Measurements from ENCODE around the gene MRGPRX2.

MRGPRX2 gene

DNA sequence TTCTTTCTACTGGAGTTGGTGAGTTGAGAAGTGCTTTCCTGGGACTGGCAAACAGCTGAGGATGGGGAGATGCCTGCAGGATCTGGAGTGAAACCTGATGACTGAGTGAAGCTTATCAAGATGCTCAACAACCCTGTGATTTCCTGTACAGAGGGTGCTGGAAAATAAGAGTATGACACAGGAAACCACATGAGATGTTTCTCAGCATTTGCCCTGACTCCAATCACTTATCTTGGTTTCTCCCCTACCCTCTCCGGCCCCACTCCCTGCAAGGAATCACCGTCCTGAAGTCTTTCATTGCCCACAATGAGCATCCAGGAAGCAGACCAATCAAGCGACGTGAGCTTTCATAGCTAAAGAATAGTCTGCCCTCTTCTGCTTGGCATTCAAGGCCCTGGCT lies at the start of gene MRGPRX2:
MRGPRX2 (minus strand) TSS at position 89 of the 400 bp plus-strand sequence. CDS start 4,315 bp downstream, outside the sequence.
- no peak for DNase-seq (ENCODE audit: low read depth in 2 of 3, low spot score in 2 of 3)

DNA sequence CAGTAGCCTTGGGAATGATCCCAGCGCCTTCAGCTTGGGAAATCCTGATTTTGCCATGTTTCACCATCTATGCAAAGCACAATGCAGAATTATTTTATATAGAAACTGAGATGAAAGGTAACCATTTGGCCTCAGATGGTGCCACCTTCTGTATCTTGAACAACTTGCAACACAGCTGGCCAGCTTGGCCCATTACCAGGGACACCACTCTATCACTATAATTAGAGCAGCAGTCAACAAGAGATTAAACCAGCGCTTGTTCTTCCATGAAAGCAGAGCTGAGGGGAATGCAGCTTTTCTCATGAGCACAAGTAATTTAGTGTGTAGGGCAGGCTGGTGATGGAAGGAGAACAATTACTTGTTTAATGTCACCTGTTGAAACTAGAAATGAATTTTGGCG lies 49.8 kb upstream of the MRGPRX2 start:
- no peak for DNase-seq (ENCODE audit: low read depth in 2 of 3, low spot score in 2 of 3)

DNA sequence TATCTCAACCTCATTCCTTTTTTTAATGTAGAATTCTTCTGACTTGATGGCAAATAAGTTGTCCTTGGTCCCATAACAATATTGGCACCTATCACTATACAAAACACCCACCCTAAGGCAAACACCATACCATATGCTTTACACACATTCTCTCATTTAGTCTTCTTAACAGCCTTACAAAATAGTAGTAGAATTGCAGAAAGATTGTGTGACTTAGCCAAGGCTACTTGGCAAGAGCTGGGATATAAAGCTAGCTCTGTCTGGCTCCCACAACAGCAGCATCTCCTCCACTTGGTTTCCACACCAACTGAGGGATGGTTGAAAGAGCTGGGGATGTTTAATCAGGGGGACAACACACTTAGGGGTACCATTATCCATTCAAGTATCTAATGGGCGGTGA lies 46.6 kb upstream of the MRGPRX2 start:
- DNase-seq (ENCODE audit: low read depth in 2 of 3, low spot score in 2 of 3), result no peak

DNA sequence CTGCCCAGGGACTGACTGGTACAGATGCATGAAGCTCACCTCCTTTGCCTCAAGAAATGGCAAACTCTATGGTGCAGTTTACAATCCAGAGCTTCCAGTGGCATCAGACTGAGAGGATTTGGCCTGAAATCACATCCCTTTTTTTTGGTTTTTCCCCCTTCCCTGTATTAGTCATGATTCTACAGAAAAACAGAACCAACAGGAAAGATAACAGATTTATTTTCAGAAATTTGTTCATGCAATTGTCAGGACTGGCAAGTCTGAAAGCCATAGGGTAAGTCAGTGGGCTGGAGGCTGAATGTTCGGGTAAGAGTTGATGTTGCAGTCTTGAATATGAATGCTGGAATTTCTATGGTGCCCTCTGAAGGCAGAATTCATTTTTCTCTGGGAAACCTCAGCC lies 44.5 kb upstream of the MRGPRX2 start:
- DNase-seq (ENCODE audit: low read depth in 2 of 3, low spot score in 2 of 3), result no peak

DNA sequence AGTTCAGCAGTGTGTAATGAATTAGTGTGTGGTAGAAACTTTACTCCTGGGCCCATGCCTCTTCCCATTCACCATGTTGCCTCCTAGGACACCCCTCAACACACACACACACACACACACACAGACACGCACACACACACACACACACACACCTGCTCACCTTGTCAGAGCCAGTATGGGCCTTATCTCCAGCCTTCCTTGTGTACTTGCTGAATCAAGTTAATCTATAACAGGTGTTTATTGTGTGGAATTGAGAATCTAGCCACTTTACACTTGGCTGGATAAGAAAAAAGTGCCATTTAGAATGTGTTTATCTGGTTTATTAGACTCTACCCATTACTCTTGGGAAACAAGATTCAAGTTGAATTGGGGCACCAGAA lies 42.0 kb upstream of the MRGPRX2 start:
- DNase-seq (ENCODE audit: low read depth in 2 of 3, low spot score in 2 of 3), result no peak

DNA sequence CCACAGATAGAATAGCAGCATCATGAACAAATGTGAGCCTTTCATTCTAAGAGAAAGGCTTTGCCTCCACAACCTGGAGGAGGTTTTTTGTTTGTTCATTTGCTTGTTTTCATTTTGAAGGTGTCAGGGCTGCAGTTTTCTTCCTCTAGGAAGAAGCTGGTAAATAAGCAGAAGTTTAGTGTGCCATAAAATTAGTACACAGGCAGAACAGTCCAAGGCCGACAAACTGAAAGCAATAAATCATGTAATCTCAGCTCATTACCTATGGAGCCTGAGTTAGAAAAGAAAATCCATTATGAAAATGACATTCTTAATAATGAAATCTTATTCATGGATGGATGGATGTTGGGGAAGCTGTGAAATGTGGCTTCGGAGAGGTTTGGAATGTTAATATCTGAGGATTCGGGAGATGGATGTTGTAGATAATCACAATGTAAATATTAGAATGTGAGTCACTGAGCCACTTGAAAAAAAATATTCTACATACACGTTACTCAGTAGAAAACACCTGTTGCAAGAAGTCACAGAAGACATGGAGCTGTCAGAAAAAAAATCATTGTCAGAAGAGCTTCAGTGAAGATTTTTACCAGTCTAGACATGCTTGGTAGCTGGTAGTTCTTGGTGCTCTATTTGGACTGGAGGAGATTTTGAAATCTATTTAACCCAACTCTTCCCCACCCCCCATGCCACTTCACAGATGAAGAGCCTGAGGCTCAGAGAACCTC lies 41.4 kb upstream of the MRGPRX2 start:
- DNase-seq (ENCODE audit: low read depth in 2 of 3, low spot score in 2 of 3), result no peak

DNA sequence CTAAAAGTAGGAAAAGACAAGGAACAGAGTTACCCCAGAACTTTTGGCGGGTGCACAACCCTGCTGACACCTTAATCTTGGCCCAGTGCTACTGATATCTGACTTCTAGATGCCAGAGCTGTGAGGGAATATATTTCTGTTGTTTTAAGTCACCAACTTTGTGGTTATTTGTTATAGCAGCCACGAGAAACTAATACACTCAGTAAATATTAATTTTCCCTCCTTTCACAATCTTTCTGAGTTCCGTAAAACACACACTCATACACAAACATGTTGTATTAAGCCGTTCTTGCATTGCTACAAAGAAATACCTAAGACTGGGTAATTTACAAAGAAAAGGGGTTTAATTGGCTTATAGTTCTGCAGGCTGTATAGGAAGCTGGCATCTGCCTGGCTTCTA lies 40.4 kb upstream of the MRGPRX2 start:
- no peak for DNase-seq (ENCODE audit: low read depth in 2 of 3, low spot score in 2 of 3)

DNA sequence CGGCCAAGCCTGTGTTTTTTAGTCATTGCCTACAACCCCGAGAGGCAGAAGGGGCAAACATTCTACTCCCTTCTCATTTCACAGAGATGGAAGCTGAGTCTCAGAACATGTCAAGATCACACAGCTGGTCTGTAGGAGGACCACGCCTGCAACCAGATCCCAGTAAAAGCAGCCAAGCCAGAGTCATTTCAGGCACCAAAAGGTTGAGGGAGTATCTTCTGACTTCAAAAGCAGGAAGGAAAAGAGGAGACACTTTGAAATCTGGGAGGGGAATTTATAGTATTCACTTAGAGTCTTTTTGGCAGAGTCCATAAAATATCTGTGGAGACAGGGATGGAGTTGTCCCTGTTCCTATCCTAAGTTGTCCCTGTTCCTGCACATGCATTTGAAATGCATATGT lies 38.6 kb upstream of the MRGPRX2 start:
- DNase-seq (ENCODE audit: low read depth in 2 of 3, low spot score in 2 of 3), result no peak

DNA sequence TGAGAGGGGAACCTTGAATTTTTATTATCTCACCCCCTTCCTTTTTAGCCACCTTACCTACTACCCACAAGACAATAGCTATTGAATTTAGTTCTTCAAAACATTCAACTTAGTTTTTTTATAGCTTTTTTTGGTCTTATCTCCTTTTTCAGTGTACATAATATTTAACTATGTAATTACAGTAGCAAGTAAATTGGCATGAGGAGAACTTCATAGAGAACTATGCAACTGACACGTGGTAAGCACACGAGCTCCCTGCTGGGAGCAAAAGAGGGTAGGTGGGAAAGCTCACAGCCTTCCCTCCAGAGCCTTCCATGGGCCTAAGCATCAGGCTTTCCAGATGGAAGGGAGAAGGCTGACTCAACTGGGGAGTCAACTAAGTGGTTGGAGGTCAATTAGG lies 34.3 kb upstream of the MRGPRX2 start:
- no peak for DNase-seq (ENCODE audit: low read depth in 2 of 3, low spot score in 2 of 3)

DNA sequence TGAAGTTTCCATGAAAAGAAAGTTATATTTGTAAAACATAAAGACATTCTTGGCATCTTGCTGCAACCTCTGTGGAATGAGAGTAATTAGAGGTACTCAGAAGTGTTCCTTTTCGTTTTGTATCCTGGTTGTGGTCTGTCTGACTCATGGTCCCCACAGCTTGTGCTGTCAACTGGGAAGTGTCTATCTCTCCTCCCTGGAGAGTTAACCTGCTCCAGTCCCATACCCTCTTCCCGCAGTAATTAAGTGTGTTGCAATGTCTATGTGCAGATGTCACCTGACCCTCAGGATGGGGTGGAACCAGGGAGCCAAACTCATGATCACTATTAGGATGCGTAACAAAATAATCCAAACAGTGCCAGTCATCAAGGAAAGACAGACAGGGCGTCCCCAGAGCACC lies 33.5 kb upstream of the MRGPRX2 start:
- no peak for DNase-seq (ENCODE audit: low read depth in 2 of 3, low spot score in 2 of 3)

DNA sequence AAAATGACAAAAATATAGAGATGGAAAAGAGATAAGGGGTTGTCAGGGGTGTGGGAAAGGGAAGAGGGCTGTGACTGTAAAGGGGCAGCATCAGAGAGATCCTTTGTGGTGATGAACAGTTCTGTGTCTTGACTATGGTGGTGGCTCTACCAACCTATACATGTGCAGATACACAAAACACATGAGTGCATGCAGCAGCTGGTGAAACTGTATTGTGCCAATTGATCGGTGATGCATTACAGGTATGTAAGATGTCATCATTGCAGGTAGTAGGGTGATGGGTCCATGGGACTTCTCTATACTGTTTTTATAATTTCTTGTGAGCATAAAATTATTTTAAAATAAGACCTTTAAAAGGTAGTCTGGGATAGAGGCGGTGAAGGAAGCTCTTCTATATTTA lies 32.3 kb upstream of the MRGPRX2 start:
- DNase-seq (ENCODE audit: low read depth in 2 of 3, low spot score in 2 of 3), result no peak

DNA sequence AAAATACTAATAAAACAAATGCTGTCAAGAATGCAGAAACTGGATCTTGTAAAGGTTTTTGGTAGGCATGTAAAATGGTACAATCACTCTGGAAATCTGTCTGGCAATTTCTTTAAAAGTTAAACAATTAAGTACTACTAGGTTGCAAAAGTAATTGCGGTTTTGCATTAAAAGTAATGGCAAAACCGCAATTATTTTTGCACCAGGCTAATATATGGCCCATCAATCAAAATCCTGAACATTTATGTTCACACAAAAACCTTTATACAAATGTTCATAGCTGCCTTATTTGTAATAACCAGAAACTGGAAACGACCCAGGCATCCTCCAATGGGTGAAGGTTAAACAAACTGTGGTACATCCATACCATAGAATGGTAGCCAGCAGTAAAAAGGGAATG lies 31.8 kb upstream of the MRGPRX2 start:
- DNase-seq (ENCODE audit: low read depth in 2 of 3, low spot score in 2 of 3), result no peak

DNA sequence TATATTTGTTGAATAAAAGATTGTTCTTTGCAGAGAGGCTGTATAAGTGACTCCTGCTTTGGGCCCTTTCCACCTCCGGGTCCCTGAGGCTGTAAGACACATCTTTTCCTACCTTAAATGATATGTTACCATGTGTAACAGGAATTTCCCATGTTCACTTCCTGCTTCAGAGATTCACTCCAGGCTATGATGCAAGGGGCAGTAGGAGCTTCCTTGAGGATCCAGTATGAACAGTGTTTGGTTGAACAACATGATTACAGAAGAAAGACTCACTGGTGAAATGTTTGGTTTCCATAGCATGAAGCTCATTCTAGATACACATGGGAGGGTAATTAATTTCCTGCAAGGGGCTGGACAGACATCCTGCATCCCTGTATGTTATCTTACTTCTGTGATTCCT lies 30.8 kb upstream of the MRGPRX2 start:
- no peak for DNase-seq (ENCODE audit: low read depth in 2 of 3, low spot score in 2 of 3)

DNA sequence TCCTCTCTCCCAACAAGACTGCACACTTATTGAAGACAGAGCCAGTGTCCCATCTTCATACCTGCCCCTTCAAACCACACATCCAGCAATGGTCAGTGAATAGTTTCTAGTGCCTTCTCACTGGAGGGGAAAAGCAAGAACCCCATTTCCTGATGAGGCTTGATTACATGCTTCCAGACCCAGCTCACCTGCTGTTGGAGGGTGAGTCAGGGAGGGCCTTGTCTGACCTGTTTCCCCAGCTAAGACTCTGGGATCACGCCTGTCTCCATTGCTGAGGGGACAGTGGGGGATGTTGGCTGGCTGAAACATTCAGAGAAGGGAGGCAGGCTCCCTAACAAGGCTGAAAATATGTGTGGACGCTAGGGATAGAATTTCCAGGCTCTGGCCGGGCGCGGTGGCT lies 28.9 kb upstream of the MRGPRX2 start:
- no peak for DNase-seq (ENCODE audit: low read depth in 2 of 3, low spot score in 2 of 3)

DNA sequence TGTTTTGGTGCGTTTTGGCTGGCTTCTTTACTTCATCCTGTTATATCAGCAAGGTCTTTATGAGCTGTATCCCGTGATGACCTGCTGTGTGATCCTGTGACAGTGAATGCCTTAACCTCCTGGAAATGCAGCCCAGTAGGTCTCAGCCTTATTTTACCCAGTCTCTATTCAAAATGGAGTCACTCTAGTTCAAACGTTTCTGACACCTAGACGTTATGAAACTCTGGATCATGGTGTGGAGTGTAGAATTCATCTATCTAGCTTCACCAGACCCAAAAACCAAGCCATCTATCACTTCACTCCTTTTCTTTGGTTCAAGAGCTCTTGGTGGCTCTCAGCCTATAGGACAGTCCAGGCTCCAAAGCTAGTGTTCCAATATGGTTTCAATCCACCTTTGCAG lies 28.3 kb upstream of the MRGPRX2 start:
- DNase-seq (ENCODE audit: low read depth in 2 of 3, low spot score in 2 of 3), result no peak

DNA sequence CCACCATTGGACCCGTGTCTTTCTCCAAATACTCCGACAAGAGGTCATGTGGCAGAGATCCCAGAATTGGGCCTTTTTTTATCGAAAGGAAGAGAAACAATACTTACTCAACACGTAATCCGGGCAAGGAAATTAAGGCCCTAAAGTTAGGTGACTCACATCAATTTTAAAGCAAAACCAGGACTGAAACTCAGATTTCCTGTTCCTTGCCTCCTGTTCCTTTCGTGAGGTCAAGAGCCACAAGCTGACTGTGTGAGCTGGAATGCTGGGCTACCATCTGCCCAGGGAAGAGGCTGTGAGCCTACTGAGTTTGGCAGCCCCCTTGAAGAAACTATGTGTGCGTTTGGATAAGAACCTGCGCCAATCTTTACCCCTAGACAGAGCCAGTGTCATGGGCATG lies 27.1 kb upstream of the MRGPRX2 start:
- no peak for DNase-seq (ENCODE audit: low read depth in 2 of 3, low spot score in 2 of 3)

DNA sequence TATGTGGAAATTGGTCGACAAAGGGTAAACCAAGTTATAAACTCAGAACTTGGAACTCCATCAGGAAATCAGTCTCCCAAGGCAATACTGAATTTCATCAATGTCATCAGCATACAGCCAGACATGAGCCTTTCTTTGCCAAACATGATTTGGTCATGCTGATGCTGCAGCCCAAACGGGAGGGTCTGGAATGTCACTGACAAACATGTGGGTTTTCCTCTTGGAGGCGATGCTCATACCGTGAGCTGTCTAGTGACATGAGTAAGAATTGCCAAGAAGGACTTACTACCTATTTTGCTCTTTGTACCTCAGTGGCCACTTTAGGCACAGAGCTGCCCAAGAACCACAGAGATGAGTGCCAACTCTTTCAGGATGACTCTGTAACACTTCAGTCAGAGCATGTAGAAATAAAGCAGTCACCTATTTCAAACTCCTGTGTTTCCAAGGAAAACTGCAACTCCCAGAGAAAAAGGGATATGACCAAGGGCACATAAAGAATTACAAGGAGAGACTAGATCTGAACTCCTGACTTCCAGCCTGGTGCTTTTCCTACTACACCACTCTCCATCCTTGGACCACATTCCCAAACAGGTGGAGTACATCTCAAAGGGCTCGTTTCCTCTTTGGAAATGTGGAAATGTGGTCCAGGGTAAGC lies 24.3 kb upstream of the MRGPRX2 start:
- no peak for DNase-seq (ENCODE audit: low read depth in 2 of 3, low spot score in 2 of 3)

DNA sequence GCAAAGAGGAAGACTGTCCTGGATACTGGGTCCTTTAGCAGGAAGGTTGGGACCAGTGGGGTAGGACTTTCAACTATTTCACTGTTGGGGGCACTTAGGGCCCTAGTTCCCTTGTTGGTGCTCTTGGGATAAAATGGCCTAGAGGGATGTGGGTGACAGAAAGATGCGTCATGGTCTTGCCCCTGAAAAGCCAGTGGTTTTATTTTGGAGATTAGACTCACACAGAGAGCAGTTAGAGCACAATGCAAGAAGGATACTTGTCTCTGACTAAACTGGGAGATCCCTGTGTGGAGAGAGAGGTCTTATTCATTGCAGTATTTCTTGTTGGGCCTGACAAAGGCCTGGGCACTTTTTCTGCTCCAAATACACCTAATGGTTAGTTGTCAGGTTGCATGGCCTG lies 22.6 kb upstream of the MRGPRX2 start:
- no peak for DNase-seq (ENCODE audit: low read depth in 2 of 3, low spot score in 2 of 3)

DNA sequence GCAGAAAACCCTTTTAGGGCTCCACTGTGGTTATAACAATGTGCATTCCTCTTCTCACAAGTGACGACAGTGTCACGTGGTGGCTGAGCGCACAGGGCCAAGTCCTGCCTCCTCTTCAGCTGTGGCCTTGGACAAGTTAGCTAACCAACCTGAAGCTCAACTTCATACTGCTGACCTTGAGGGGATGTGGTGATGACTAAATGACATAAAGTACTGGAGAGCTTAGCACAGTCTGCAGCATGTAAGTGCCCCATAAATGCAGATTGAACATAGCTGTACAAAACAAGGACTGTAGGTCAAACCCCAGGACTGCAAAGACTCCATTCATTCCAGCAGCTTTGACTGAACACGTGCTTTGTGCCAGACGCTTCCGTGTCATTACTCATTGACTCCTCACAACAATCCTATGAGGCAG lies 20.1 kb upstream of the MRGPRX2 start:
- no peak for DNase-seq (ENCODE audit: low read depth in 2 of 3, low spot score in 2 of 3)

DNA sequence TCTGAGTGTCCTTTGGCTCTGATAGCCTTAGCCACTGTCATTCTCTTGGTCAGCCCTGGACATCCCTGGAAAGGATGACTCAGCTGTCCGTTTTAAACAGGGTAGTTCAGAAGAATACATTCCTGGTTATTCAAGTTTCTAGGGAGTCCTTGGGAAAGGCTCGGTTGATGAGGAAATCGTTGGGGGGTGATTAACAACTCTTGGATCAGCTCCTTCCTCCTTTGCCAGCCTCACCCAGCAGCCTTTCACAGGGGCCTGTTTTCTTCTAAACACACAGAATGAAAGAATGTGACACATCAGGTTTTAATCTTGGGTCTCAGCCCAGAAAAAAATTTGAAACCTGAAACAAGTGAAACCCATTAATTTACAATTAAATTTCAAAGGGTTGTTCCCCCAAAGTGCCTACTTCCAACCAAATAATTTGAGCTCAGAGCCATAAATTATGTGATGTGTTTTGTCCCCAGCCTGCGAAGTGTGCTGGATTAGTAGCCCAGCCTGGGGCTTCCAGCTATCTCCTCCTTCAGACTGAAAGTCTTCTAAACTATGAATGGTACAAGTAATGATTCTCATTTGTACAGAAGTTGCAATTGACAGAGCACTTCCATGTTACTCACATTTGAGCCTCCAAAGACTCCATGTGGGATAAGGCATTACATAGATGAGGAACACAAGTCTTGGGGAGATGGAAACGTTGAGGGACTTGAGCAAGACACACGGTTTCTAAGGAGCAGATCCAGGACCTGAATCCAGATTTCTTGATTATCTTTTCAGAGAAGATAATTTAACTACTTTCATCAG lies 19.3 kb upstream of the MRGPRX2 start:
- no peak for DNase-seq (ENCODE audit: low read depth in 2 of 3, low spot score in 2 of 3)

DNA sequence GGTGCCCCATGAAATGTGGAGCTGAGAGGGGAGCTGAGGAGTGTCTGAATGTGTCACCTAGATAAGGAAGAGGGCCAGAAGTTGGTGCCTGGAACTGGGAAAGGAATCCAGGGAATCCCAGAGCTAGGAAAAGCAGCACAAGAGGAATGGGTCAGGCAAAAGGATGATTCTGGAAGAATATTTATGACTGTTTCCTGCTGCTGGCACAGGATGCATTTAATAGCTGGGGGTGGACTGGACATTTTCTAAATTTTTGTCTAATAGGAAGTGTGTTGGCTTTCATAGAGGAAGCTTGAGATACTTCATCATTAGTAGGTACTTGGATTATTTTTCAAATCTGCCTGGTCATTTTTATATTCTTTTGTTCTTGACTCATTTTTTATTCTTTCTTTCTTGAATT lies 17.4 kb upstream of the MRGPRX2 start:
- DNase-seq (ENCODE audit: low read depth in 2 of 3, low spot score in 2 of 3), result no peak
